Superior temporal gyrus (tissue), 1 donor: ENCODE results near the gene CDK5RAP1.

Experiments
- DNase-seq: peaks from one replicate; pipeline ENCODE4 v3.0.0-alpha.2; 2016; ENCODE audit errors: extremely low spot score

The CDK5RAP1 gene

DNA sequence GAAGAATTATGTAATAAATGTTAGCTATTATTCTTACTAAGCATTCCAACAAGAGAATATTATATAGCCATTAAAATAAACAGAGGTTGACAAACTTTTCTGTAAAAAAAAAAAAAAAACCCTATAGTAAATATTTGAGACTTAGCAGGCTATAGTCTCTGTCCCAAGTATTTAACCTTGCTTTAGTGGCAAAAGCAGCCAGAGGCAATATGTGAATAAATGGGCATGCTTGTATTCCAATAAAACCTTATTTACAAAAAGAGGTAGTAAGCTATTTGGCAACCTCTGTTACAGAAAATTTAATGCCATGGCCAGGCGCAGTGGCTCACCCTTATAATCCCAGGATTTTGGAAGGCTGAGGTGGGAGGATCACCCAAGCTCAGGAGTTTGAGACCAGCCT is 14.6 kb downstream of the CDK5RAP1 start:
- DNase-seq, result no peak

DNA sequence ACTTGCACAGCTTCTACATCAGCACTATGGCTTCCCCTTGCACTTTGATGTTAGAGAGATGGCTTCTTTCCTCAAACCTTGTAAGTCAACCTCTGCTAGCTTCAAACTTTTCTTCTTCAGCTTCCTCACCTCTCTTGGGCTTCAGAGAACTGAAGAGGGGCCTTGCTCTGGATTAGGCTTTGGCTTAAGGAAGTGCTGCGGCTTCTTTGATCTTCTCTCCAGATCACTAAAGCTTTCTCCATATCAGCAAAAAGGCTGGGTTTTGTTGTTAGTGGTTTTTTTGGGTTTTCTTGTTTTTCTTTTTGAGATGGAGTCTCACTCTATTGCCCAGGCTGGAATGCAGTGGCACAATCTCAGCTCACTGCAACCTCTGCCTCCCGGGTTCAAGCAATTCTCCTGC is 24.0 kb downstream of the CDK5RAP1 start:
- DNase-seq, result no peak

DNA sequence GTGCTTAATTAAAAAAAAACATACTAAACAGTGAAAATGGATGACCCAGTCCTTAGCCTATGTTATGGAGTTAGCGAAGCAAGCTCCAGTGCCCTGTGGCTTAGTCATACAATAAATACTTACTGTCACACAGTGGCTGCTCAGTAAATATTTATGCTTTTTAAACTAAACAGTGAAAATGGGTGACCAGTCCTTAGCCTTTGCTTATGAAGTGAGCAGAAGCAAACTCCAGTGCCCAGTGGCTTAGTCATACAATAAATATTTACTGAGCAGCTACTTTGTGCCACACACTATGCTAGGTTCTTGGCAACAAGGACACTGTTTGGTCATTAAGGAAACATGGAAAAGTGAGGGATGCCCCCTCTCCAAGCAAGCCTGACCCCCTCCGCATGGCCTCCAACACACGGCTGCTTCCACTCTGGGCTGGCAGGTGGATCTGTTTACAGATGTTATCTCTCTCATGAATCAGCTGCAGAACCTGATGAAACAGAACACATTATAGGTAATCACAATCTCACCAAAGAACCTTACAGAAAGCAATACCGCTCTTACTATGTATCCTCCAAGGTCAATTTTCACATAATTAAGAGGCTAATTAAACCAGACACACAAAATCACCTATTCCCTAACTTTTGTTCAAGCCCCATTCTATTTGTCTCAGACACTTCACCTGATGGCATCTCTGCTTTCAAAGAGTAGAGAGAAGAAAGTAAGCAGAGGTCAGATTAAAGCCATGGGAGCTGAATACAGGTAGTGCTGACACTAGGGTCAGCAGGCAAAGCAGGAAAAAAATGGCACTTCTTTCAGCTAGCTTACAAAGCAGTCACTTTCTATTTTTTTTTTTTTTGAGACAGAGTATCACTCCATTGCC is 27.3 kb downstream of the CDK5RAP1 start:
- DNase-seq, result no peak

DNA sequence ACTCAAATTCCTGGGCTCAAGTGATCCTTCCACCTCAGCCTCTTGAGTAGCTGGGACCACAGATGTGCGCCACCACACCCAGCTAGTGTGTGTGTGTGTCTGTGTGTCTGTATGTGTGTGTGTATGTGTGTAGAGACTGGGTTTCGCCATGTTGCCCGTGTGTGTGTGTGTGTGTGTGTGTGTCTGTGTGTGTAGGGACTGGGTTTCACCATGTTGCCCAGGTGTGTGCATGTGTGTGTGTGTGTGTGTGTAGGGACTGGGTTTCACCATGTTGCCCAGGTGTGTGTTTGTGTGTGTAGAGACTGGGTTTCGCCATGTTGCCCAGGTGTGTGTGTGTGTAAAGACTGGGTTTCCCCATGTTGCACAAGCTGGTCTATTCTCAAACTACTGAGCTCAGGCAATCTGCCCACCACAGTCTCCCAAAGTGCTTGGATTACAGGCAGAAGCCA is 28.3 kb downstream of the CDK5RAP1 start:
- DNase-seq, result no peak

DNA sequence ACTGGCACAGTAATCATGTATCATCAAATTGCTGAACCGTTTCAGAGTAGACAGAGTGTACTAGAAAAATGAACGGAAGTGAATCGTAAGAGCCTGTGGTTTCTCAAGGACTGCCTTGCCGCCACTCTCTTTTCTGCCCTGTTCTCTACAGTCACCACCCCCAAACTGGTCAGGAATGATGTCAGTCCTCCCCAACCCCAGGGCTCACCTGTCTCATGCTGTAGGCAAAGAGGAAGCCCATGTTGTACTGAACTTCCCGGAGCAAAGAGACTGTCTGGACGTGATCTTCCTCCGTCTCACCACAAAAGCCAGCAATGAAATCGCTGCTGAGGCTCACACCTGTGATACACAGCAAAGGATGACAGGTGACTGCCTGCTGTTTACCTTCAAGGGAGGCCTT is 31.0 kb downstream of the CDK5RAP1 start:
- DNase-seq, result no peak

DNA sequence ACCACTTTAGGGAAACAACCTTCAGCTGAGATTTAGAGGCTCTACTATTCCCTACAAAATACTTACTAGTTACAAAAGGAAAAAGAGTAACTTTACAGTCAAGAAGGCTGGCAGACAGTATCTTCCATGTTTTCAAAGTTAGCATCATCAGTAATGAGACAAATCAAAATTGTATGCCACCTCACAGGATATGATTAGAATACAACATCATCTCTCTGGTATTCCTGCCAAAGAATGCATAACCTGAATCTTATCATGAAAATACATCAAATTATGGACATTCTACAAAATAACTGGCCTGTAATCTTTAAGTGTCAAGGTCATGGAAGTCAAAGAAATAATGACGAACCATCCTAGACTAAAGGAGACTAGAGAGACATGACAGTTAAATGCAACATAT is 38.4 kb downstream of the CDK5RAP1 start:
- DNase-seq, result no peak

DNA sequence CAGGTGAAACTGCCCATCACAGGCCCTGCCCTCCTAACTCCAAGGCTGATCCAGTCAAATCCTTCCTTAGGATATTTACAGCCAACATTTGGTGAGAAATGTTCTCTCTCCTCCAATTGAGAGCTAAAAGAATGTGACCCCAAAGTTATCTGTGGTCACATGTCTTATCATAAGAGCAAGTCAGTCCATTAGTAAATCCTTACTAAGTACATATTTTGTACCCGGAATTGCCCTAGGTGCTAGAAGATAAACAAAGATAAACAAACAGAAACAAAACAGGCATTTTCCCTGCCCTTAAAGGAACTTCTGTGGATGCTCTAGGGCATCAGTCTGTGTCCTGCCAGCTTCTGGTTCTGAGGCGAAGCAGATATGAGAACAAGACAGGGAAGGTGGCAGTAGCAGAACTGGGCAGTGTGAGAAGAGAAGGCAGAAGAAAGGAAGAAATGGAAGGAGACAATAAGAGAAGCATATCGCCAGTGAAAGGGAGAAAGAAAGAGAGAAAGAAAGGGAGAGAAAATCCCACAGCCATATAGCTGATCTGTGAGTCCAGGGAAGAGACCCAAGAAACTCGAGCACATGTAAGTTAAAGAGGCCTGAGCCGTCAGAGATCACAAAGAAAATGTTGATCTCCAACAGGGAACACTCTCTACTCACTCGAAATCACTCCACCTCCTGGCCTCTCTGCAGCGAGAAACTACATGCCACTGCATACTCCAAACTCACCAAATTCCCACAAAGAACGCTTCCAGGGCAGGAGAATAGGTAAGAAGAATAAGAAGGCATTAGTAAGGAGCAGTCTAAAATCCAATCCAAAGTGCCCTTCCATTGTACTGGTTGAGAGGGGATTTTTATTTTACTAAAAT is 41.7 kb downstream of the CDK5RAP1 start:
- DNase-seq, result no peak

DNA sequence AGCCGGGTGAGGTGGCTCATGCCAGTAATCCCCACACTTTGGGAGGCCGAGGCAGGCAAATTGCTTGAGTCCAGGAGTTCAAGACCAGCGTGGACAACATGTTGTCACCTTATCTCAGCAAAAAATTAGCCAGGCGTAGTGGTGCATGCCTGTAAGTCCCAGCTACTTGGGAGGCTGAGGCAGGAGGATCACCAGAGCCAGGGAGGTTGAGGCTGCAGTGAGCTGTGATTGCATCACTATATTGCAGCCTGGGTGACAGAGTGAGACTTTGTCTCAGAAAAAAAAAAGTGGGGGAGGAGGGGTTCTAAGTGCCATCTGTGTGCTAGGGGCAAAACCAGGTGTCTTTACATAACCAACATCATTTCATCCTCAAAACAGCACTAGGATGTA is 48.3 kb downstream of the CDK5RAP1 start:
- DNase-seq, result no peak

DNA sequence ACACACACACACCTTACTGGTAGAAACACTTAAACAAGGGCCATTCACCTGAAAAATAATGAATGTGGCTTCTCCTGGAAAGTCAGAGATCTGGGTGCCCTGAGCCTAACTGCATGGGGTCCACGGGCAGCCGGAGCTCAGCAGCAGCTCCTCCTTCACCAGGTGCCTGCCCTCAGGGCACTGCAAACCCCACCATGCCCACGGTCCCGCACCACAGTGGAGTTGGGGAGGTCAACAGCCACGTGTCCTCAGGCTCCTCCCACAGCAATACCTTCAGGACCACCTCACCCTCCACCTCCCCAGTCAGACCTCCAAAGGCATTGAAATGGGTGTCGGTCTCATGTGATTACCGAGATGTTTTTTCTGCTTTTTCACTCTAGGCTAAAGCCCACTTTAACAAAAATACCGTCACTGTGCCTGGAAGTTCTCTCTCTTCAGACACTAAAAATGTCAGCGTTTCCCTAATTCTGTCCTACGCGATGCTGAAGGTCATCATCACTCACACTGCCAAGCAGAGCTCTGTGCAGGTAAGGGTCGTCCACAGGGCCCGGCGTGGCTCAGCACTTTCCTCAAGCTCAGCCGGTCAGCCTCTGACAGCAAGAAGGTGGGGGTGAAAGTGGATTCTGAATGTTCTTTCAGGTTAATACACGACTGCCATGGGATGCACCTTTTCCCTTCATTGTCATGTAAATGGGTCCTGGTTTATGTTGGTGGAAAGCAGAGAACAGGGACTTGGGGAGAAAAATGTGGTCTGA is 48.9 kb downstream of the CDK5RAP1 start:
- DNase-seq, result no peak

DNA sequence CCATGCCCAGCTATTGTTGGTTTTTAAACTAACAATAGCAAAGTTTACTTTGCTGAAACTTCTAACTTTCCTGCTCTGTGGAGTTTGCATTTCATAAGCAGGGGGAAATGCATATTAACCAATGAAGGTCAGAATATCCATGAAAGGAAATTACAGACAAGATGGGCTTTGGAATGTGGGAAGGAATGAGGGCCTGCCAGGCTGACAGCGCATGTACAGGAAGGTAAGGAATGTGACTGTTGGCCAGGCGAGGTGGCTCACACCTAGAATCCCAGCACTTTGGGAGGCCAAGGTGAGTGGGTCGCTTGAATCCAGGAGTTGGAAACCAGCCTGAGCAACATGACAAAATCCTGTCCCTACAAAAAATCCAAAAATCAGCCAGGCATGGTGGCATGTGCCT is 49.6 kb downstream of the CDK5RAP1 start:
- DNase-seq, result no peak

DNA sequence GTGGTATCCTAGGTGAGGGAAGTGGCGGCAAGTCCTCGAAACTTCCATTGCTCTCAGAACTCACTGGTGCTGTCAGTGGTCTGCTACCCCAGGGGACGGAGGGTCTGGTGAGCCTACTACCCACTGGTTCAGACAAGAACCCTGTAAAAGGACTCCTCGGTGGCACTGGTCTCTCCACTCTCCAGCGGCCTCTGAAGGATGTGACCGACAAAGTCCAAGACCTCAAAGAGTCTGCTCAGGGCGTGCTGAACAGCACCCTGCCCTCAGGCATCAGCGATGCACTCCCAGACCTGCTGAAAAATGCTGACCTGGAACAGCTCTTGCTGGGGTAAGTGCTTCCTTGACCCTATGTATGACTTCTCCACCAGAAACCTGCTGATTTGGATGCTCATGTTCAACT is 51.8 kb downstream of the CDK5RAP1 start:
- no peak for DNase-seq

DNA sequence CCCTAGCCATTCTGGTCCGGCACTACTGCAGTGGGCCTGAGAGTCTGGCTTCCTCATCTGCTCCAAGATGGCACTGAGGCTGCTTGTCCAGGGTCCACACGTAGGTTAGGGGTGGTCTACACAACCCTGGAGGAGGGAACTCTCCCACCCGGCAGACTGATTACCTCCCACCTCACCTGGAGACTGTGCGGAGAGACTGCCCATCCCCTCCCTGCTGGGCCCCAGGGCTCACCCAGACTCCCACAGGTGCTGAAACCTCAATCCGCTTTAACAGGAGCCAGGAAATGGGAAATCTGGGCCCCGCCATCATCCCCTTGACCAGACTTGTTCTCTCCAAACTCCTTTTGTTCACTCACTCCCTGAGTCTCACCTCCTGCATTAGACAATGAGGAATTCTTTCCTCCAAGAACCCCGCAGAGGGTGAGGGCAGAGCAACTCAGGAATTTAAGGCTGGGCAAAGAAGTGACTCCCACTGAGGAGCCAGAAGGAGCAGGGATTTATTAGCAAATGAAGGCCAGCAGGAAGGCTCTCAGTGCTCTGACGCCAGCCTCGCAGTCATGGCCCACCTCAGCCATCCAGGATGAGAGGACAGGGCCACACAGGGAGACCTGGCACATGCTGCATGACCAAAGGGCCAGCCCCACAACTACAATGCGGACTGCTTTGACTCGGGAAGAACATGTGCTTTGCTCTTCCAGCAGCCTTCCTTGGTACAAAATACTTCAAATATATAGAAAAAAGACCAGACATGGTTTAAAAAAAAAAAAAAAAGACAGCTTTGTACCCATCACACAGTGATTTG is 53.0 kb downstream of the CDK5RAP1 start:
- no peak for DNase-seq

DNA sequence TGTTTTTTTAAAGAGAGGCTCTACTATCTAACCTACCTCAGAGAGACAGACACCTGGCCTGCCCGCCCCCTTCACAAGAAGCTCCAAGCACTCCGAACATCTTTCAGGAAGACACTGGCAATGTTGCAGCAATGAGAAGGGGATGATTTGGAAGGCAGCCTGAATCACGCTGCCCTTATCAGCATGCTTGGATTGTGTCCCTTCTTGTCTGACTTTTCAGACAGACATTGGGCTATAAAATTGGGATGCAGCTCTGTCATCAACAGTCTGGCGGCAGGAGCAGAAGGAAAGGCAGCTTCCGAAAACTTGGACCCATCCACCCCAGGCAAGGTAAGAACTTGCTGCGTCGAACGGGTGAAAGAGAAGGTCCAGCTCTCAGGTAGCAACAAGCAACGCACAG is 56.0 kb downstream of the CDK5RAP1 start:
- DNase-seq, result no peak

DNA sequence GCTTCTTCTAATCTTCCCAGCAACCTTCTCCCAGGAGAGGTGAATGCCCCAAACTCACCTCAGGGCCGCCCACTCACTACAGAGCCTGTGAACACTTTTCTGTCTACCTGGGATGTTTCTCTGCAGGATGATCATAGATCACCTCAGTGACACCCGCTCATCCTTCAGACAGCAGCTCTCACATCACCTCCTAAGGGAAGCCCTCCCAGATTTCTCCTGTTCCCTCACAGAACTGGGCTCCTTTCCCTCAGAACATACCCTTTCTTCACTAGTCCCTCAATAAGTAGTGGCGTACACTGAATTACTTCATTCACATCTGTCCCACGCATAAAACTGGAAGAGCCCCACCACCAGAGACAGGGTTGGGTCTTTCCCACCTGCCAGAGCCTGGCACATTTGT is 57.8 kb downstream of the CDK5RAP1 start:
- DNase-seq, result no peak

DNA sequence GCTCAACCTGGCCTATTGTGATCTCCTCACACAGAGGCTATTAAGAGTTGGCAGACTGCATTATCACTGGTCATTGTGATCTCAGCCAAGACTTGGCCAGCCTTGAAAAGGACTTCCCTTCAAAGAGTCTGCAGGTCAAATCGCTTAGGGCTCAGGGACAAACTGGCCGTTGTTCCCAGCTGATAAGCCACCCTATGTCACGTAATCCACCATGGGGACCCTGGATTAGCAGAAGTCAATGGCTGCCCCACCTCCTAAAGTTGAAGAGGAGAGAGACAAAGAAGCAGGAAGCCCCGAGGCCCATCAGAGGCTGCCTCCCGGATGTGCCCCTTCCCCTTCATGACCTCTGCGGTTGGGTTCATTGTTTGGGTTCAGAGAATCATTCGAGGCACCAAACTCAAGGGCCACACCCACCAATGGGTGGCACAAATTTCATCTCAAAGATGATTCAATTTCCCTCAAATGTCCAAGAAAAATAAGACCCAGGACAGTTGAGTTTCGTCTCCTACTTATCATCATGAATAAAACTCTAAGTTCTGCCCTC is 61.7 kb downstream of the CDK5RAP1 start:
- DNase-seq, result no peak

DNA sequence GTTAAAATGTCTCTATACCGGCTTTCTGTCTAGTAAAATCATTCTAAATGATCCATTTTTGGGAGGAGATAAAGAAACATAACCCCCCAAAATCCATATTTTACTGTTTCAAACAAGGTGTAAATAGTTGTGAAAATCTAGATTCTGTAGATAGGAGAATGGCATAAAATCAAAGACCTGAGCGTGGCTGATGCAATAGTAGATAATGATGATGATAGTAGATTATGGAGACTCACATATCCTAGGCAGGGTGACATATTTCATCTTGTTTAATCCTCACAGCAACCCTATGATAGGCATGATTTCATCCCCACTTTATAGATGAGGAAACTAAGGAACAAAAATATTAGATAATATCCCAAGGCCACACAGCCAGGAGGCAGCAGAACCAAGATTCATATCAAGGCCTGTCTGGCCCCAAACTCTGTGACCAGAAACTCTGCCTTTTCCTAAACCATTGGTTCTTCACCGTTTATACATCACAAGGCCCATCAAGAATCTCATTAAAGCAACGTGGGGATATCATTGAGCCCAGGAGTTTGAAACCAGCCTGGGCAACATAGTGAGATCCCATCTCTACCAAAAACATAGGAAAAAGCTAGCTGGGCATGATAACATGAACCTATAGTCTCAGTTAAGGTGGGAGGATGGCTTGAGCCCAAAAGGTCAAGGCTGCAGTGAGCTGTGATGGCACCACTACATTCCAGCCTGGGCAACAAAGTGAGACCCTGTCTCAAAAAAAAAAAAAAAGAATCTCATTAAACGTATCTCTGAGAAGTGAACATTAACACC is 62.7 kb downstream of the CDK5RAP1 start:
- DNase-seq, result no peak

DNA sequence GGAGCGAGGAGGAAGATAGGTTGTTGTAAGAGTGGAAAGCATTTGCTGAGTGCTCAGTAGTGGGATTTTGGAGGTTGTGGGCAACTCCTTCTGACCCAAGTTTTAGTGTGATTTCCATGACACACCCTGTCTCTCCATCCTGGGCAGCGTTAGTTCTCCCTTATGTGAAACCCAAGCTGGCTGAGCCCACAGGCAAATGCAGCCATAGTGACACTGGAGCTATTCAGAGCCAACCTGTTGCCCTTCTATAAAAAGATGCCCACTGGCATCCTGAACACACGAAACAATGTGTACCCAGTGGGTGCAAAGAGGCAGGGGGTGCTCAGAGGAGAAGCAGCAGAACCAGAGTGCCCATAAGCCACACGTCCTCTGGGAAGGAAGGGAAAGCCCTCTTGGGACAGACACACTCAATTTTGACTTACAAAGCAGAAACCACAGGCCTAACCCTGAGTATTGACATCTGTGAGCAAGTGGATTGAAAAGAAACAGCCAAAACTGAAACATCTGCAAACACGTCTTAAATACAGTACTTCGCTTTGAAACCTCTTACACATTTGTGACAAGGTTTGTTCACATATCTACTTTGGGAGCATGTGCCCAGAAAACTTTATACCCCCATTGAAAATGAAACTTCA is 63.7 kb downstream of the CDK5RAP1 start:
- DNase-seq, result no peak

DNA sequence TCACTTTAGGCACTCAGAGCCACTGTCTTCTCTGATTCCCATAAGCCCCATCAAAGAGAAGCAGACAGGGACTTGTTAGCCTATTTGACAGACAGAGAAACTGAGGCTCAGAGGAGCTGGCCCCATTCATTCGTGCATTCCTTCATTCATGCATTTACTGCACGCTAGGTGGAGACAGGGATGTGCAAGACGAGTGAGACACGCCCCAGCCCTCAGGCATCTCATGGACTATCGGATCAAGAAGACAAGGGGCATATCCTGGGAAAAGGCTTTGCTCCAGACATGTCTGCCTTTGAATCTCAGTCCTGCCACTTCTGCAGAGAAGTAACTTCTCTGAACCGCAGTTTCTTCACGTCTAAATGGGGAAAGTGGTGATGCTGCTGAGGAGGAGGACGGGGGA is 64.2 kb downstream of the CDK5RAP1 start:
- no peak for DNase-seq

DNA sequence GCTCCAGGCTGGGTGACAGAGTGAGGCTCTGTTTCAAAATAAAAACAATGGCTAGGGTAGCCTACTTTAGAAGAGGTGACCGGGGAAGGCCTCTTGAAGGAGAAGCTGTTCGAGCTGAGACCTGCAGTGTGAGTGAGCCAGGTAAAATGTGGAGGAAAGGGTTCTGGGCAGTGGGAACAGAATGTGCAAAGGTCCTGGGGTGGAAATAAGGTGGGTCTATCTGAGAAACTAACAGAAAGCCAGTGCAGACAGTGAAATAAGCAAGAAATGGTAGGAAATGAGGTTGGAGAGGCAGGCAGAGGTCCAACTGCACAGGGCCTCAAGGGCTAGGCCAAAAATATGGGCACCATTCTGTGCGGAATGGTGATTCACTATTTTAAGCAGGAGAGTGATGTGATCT is 64.9 kb downstream of the CDK5RAP1 start:
- no peak for DNase-seq

DNA sequence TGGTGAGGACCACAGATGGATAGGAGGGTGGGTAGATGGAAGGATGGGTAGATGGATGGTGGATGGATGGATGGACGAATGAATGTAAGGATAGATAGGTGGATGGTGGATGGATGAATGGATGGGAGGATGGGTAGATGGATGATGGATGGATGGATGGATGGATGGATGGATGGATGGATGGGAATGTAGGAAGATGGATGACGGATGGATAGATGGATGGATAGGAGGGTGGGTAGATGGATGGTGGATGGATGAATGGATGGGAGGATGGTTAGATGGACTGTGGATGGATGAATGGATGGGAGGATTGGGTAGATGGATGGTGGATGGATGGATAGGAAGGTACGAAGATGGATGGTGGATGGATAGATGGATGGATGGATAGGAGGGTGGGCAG is 67.2 kb downstream of the CDK5RAP1 start:
- no peak for DNase-seq
